ENCODE measurements around the gene IFT25.

- TF ChIP-seq POLR2A (IDR thresholded peaks at IDR 0.05; ENCODE audit: low read length): no peak
- no peak for TF ChIP-seq GATA1 (IDR thresholded peaks at IDR 0.05; ENCODE audit: low read depth, low read length)
Observed at GRCh38 chr1:53890522-53890941, 55.0 kb downstream of the IFT25 start.
